A673 (cell line): Measurements from ENCODE around the gene USE1.

Experiments used
- CTCF ChIP-seq: fragments of 300-800, 200-600 bp; sonication (generic); conservative IDR thresholded peaks from 2 replicates; pipeline ENCODE4 v1.5.1; 2017; ENCODE audit warnings: low read depth, mild to moderate bottlenecking, antibody characterized with exemption, low read length, moderate library complexity, mixed read lengths
- EZH2 ChIP-seq: fragments of 200-600 bp; sonication (generic); IDR thresholded peaks from 2 replicates; pipeline ENCODE4 v1.6.1; 2017; ENCODE audit warnings: borderline replicate concordance, low read depth, mild to moderate bottlenecking, mixed read lengths, antibody characterized with exemption, low read length; ENCODE audit not compliant: poor library complexity, severe bottlenecking

DNA sequence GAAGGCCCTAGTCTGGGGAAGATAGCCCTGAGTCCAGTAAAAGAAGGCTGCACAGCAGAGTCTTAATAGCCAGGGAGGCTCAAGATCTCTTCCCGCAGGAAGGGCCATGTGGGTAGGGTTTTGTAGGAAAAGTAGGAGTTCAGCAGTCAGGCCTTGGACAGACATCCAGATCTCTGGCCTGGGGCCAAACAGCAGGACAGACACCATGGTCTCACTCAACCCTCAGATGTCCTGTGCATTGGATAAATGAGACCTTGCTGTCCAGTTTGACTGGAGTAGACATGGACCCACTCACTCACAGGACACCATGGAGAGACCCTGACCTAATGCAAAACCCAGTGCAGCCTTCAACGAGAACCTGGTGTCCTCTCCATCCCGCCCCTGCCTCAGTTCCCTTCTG, 14.7 kb downstream of the USE1 start:
- TF ChIP-seq CTCF (no peak), EZH2 (no peak)
